Lung (tissue), 12 donors: ENCODE data around the gene ZNF20. TPM values are rescaled to one million over a fixed set of nuclear protein-coding genes. Genes with fewer than 3 reads are reported as not detected.

Experiments
- ATAC-seq: fragments of 200-7000 bp; cut with Tn5 transposase; one replicate; pipeline ENCODE4 v1.9.1; 2020; ENCODE audit warnings: moderate number of reproducible peaks; ENCODE audit not compliant: insufficient read depth, low FRiP score
- DNase-seq, 3 donors: peaks; one replicate each; pipeline ENCODE4 v3.0.0-alpha.2; 2013 to 2017
- H3K27ac ChIP-seq, 2 donors: one replicate each; pipeline ENCODE4 v1.5.1; 2013; ENCODE audit warnings: mild to moderate bottlenecking in 2 of 2, moderate library complexity in 2 of 2, control low read depth in 1 of 2, inconsistent platforms in 1 of 2, low read depth in 1 of 2, low read length in 1 of 2
- H3K27me3 ChIP-seq, 3 donors: one replicate each; pipeline ENCODE4 v1.5.1; 2013; ENCODE audit warnings: low read length in 2 of 3; ENCODE audit not compliant: control insufficient read depth in 3 of 3, insufficient read depth in 3 of 3
- H3K36me3 ChIP-seq, 4 donors: one replicate each; pipeline ENCODE4 v1.5.1; 2013; ENCODE audit warnings: low read length in 4 of 4, mild to moderate bottlenecking in 1 of 4, moderate library complexity in 1 of 4; ENCODE audit not compliant: control insufficient read depth in 4 of 4, insufficient read depth in 4 of 4
- H3K4me1 ChIP-seq, 5 donors: one replicate each; pipeline ENCODE4 v1.5.1; 2013; ENCODE audit warnings: low read length in 5 of 5, mild to moderate bottlenecking in 2 of 5, moderate library complexity in 1 of 5; ENCODE audit not compliant: control insufficient read depth in 5 of 5, insufficient read depth in 5 of 5
- H3K4me3 ChIP-seq: one replicate; pipeline ENCODE4 v1.5.1; 2013; ENCODE audit warnings: mild to moderate bottlenecking, control low read depth, moderate library complexity
- H3K9ac ChIP-seq, 2 donors: one replicate each; pipeline ENCODE4 v1.5.1; 2013; ENCODE audit warnings: low read length in 2 of 2, control low read depth in 1 of 2; ENCODE audit not compliant: insufficient read depth in 1 of 2
- H3K9me3 ChIP-seq, 4 donors: one replicate each; pipeline ENCODE4 v1.5.1; 2013; ENCODE audit warnings: low read length in 3 of 4, mild to moderate bottlenecking in 1 of 4, moderate library complexity in 1 of 4; ENCODE audit not compliant: control insufficient read depth in 4 of 4, insufficient read depth in 3 of 4
- CTCF ChIP-seq: IDR thresholded peaks from 2 replicates; pipeline ENCODE4 v1.5.1; 2012; ENCODE audit warnings: mild to moderate bottlenecking; ENCODE audit errors: control extremely low read depth, extremely low read depth
- WGBS, 2 donors: extraction: QIAGEN DNeasy Blood & Tissue Kit; methylation state at CpG; one replicate each; pipeline ENCODE4 v1.1.7; 2013; 5-methylcytosine and 5-hydroxymethylcytosine counted together
- polyA plus RNA-seq, 2 donors: library from polyadenylated mRNA; stranded (reverse); fragments of 200-250 nt; gene quantifications; one replicate each; pipeline ENCODE4 v1.2.1, GENCODE V29; 2013
- total RNA-seq, 2 donors: library from RNA; depleted of rRNA in 1 of 2; stranded (reverse); fragments of >200 nt in 1 of 2; gene quantifications; one replicate each; pipeline ENCODE4 v1.2.1, GENCODE V29; 2014 to 2021
- donor health status: control.
- donor health status: control.
- donor health status: Bipolar disorder and iron deficiency.
- donor health status: healthy.
- donor health status: DM: yes; HTN: yes; CAD: no.

The ZNF20 gene
- total and polyA plus RNA-seq, 4 donors: 2.2 to 15.0 (median 4.7) TPM

GRCh38 chr19:12162513-12162881 lies 22.3 kb upstream of the ZNF20 start:
- ATAC-seq (no peak), DNase-seq (no peak)
- Histone ChIP-seq H3K9ac (peak overlapping the region in 1 of 2 donors; percentile 92), H3K4me3 (peak overlapping the region; percentile 74), H3K27me3 (no peaks in the 10 kb centered on the region), H3K36me3 (no peaks in the 10 kb centered on the region), H3K9me3 (no peaks in the 10 kb centered on the region), H3K27ac (peak overlapping the region; percentile 96 to 98), H3K4me1 (peaks cover 0 to 7% (median 6%) of the 10 kb centered on the region in 5 donors)
- WGBS, 2 donors: 16% methylated on average over 8 of the region's 8 CpGs
- no peak for TF ChIP-seq CTCF

GRCh38 chr19:12159773-12160414 lies 19.7 kb upstream of the ZNF20 start:
- Histone ChIP-seq H3K4me1 (peaks cover under 1 to 21% (median 8%) of the 10 kb centered on the region in 5 donors), H3K36me3 (no peaks in the 10 kb centered on the region), H3K27me3 (no peaks in the 10 kb centered on the region), H3K9ac (no peak overlapping the region), H3K27ac (no peak overlapping the region), H3K4me3 (no peak overlapping the region), H3K9me3 (no peaks in the 10 kb centered on the region)
- WGBS, 2 donors: 94 to 96% methylated on average over 25 of the region's 25 CpGs
- TF ChIP-seq CTCF: no peak
- no peak for DNase-seq
- ATAC-seq: no peak

- Histone ChIP-seq H3K4me3 (peak within 1 kb of the TSS; percentile 82), H3K36me3 (peaks cover 0 to 11% (median 4%) of the 10 kb centered on the region in 4 donors)
Observed at GRCh38 chr19:12156223-12157058, 16.3 kb upstream of the ZNF20 start, which contains the start of gene ZNF625. Gene ZNF625 (minus strand): TSS chr19:12156734. CDS start chr19:12156558, 176 bp downstream.

More at GRCh38 chr19:12156223-12157058, 16.3 kb upstream of the ZNF20 start, which contains the start of gene ZNF625:
- Histone ChIP-seq H3K27ac (peak within 1 kb of the TSS; percentile 62 to 79), H3K27me3 (no peaks in the 10 kb centered on the region), H3K9ac (peak within 1 kb of the TSS; percentile 65 to 72), H3K4me1 (peaks cover 4 to 17% (median 5%) of the 10 kb centered on the region in 5 donors), H3K9me3 (no peaks in the 10 kb centered on the region)
- DNase-seq (peak; percentile 95 to 97 (median 96)), ATAC-seq (peak; percentile 94)
- TF ChIP-seq CTCF: no peak
- WGBS, 2 donors: 0 to 1% methylated on average over 57 to 58 of the region's 58 CpGs
